COLO829 (cell line): Measurements from ENCODE around the gene ZC3H8.

Source experiments
- DNase-seq: peaks from one replicate; pipeline ENCODE4 v3.0.0; 2012; ENCODE audit warnings: low spot score

ZC3H8 gene

DNA sequence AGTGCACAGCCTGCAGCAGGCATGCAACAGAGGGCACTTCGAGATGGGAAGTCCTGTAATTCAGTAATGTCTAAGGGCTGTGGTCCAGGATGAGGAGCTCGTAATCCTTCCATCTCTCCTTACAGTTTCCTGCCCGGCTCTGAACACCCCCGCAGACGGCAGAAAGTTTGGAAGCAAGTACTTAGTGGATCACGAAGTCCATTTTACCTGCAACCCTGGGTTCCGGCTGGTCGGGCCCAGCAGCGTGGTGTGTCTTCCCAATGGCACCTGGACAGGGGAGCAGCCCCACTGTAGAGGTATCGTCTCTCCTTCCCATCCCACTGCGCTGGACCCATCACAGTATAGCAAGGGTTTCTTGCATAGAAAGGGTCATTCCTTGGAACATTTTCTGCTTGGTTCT, 90.0 kb downstream of the ZC3H8 start:
- DNase-seq: no peak

DNA sequence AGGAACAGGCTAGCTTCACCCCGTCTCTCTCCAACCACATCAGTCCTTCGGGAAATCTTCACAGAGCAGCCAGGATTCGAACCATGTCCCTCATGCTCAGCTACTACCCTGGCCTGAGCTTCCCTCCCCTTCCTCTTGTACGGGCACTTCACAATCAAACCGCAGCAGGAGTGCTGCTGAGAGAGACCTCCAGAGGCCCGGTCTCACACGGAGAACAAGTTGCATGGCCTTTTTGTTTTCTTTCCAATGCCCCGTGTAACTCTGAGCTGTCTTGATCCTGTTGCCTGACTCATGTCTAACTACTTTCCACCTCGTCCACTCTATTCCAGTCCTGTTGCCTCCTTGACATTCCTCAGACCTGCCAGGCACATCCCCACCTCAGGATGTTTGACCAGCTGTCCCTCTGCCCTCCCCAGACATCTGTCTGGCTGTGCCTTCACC, 91.3 kb downstream of the ZC3H8 start:
- no peak for DNase-seq

DNA sequence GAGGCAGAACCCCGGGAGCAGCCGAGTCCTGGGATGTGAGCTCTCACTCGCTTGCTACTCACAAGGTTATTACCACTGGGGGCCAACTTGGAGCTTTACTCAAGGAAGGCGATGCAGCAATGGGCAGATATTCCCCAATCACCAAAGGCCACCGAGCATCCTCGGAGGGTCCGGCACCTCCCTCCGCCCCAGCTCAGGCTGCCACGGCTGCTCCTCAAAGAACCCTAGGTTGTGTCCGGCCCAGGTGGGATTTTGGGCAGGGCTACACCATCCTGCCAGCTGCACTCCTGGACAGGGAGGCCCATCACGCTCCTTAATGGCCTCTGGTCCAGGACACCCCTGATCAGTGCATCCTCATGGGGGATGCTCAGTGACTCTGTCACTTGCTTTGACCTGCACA, 91.9 kb downstream of the ZC3H8 start:
- no peak for DNase-seq

DNA sequence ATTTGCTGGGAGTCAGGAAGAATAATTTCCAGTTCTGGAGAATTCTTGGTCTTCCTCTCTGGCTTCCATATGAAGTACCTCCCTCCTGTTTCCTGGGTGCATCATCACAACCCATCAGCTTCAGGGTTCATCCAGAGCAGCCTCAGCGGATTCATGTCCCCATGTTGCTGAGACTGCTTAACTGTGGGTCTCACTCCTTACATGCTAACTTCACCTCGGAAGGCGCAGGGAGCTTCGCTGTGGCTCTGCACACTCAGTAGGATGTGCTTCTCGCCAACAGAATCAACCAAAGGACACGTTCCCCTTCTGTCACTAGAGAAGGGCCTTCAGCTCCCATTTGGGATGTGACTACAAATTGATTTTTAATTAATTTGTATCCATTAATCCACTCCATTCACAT, 92.5 kb downstream of the ZC3H8 start:
- DNase-seq: no peak
